Endothelial cell (in vitro differentiated cells): ENCODE measurements around the gene NFKB2. TPM values are rescaled to one million over a fixed set of nuclear protein-coding genes. Genes with fewer than 3 reads are reported as not detected.

Experiments
- DNase-seq: peaks from one replicate; pipeline ENCODE4 v3.0.0; 2021; ENCODE audit warnings: low spot score
- H3K27ac Mint-ChIP-seq: one replicate; pipeline ENCODE4 v1.8.0; 2021; ENCODE audit warnings: mixed read lengths, inconsistent platforms; ENCODE audit not compliant: unreplicated experiment
- H3K27me3 Mint-ChIP-seq: one replicate; pipeline ENCODE4 v1.8.0; 2021; ENCODE audit warnings: mild to moderate bottlenecking, moderate library complexity, mixed read lengths, inconsistent platforms; ENCODE audit not compliant: unreplicated experiment
- H3K36me3 Mint-ChIP-seq: one replicate; pipeline ENCODE4 v1.8.0; 2021; ENCODE audit warnings: mild to moderate bottlenecking, low read depth, mixed read lengths, inconsistent platforms; ENCODE audit not compliant: unreplicated experiment
- H3K4me1 Mint-ChIP-seq: one replicate; pipeline ENCODE4 v1.8.0; 2021; ENCODE audit warnings: mild to moderate bottlenecking, mixed read lengths, inconsistent platforms; ENCODE audit not compliant: unreplicated experiment
- H3K4me3 Mint-ChIP-seq: one replicate; pipeline ENCODE4 v1.8.0; 2021; ENCODE audit warnings: mild to moderate bottlenecking, mixed read lengths, inconsistent platforms; ENCODE audit not compliant: unreplicated experiment
- H3K9me3 Mint-ChIP-seq: one replicate; pipeline ENCODE4 v1.8.0; 2021; ENCODE audit warnings: mixed read lengths, inconsistent platforms; ENCODE audit not compliant: unreplicated experiment
- total RNA-seq: library from RNA; stranded (reverse); fragmentation: NEBNext Ultra II Directional; extraction: Animal tissue kit (Norgen Biotek cat#: 25700); gene quantifications from one replicate; pipeline ENCODE4 v1.2.1, GENCODE V29; 2021; ENCODE audit not compliant: unreplicated experiment
- TF ChIP-seq, protein P1 (sequence below): fragments of 200-600 bp; sonication (generic); IDR thresholded peaks from one replicate; pipeline ENCODE4 v1.5.0; 2021; ENCODE audit warnings: antibody characterized with exemption; ENCODE audit not compliant: unreplicated experiment

NFKB2 gene
- total RNA-seq, 1 donor from 2014 or later: 14.2 TPM

DNA sequence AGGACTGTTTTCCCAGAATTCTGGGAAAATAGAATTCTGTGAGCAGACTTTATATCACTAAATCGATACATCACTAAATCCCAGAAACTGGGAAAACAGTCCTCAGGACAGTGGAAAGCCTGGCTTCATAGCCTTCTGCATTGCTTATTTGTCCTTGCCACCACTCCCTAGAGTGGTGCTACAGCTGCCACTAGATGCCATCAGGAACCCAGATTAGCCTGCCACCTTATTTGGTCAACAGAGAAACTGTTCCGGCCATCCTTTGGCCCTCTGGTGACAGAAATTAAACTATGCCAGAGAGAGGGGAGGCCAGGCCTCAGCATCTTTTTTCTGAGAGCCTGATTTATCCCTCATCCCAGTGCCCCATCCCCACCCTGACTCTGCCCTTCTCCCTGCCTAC lies 19.6 kb upstream of the NFKB2 start:
- Mint-ChIP-seq H3K27me3 (peaks cover 5% of the 10 kb centered on the region), H3K27ac (no peak overlapping the region), H3K4me3 (peak overlapping the region; percentile 56), H3K36me3 (peaks cover 39% of the 10 kb centered on the region), H3K9me3 (no peaks in the 10 kb centered on the region), H3K4me1 (no peaks in the 10 kb centered on the region)
- DNase-seq: no peak
- TF ChIP-seq, protein P1, sequence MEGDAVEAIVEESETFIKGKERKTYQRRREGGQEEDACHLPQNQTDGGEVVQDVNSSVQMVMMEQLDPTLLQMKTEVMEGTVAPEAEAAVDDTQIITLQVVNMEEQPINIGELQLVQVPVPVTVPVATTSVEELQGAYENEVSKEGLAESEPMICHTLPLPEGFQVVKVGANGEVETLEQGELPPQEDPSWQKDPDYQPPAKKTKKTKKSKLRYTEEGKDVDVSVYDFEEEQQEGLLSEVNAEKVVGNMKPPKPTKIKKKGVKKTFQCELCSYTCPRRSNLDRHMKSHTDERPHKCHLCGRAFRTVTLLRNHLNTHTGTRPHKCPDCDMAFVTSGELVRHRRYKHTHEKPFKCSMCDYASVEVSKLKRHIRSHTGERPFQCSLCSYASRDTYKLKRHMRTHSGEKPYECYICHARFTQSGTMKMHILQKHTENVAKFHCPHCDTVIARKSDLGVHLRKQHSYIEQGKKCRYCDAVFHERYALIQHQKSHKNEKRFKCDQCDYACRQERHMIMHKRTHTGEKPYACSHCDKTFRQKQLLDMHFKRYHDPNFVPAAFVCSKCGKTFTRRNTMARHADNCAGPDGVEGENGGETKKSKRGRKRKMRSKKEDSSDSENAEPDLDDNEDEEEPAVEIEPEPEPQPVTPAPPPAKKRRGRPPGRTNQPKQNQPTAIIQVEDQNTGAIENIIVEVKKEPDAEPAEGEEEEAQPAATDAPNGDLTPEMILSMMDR: no peak

DNA sequence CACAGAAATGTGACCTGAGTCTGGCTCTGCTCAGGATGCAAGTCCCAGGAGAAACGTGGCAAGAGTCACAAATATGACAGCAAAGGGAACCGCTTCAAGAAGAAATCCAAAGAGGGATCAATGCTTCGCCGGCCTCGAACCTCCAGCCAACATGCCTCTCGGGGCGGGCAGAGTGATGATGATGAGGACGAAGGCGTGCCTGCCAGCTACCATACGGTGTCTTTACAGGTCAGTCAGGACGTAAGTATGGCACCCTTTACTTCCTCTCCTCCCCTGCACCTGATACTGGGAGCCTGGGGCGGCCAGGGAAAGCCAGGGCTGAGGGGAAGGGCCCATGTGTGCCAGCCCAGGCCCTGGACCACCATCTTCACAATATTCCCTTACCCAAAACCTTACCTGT lies 18.6 kb upstream of the NFKB2 start:
- Mint-ChIP-seq H3K36me3 (peaks cover 35% of the 10 kb centered on the region), H3K4me1 (no peaks in the 10 kb centered on the region), H3K4me3 (no peak overlapping the region), H3K9me3 (no peaks in the 10 kb centered on the region), H3K27ac (no peak overlapping the region), H3K27me3 (peaks cover 5% of the 10 kb centered on the region)
- TF ChIP-seq, protein P1: no peak
- DNase-seq: no peak

DNA sequence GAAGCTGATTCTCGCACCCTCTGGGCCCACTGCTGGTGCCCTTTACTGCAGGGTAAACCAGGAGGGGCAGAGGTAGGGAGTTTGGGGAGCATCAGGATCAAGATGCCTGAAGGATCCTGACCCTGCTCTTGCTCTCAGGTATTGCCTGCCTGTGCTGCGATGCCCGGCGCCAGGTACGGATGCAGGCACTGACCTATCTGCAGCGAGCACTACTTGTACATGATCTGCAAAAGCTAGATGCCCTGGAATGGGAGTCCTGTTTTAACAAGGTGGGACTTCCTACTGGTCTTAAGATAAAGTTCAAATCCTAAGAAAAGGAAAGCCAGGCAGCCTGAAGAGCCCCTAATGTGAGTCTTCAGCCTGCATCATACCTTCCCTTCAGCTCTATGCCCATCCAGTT lies 16.1 kb upstream of the NFKB2 start:
- TF ChIP-seq, protein P1: no peak
- H3K27me3 Mint-ChIP-seq: peaks cover 5% of the 10 kb centered on the region
- no peak overlapping the region for H3K4me3 Mint-ChIP-seq
- H3K36me3 Mint-ChIP-seq: peaks cover 26% of the 10 kb centered on the region
- H3K9me3 Mint-ChIP-seq: no peaks in the 10 kb centered on the region
- DNase-seq: no peak
- H3K4me1 Mint-ChIP-seq: no peaks in the 10 kb centered on the region
- no peak overlapping the region for H3K27ac Mint-ChIP-seq

DNA sequence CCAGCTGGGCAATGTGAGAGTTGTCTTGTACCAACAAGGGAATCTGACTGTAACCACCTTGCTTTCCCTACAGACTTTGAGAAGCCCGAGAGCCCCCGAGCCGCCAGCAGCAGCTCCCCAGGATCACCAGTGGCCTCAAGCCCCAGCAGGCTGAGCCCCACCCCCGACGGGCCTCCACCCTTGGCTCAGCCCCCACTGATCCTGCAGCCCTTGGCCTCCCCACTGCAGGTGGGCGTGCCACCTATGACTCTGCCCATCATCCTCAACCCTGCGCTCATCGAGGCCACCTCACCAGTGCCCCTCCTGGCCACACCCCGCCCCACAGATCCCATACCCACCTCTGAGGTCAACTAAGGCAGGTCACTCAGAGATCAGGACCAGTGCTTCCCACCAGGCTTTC lies 13.5 kb upstream of the NFKB2 start:
- DNase-seq: no peak
- no peak overlapping the region for H3K4me3 Mint-ChIP-seq
- H3K4me1 Mint-ChIP-seq: peaks cover 6% of the 10 kb centered on the region
- H3K27me3 Mint-ChIP-seq: peaks cover 3% of the 10 kb centered on the region
- TF ChIP-seq, protein P1: no peak
- no peak overlapping the region for H3K27ac Mint-ChIP-seq
- H3K36me3 Mint-ChIP-seq: peaks cover 18% of the 10 kb centered on the region
- H3K9me3 Mint-ChIP-seq: no peaks in the 10 kb centered on the region

GRCh38 chr10:102382871-102383270 lies 12.6 kb upstream of the NFKB2 start:
- H3K36me3 Mint-ChIP-seq: peaks cover 18% of the 10 kb centered on the region
- no peak overlapping the region for H3K27ac Mint-ChIP-seq
- H3K9me3 Mint-ChIP-seq: no peaks in the 10 kb centered on the region
- TF ChIP-seq, protein P1: no peak
- peaks cover 3% of the 10 kb centered on the region for H3K27me3 Mint-ChIP-seq
- peaks cover 6% of the 10 kb centered on the region for H3K4me1 Mint-ChIP-seq
- no peak overlapping the region for H3K4me3 Mint-ChIP-seq
- DNase-seq: no peak
